SH-SY5Y (cell line): Measurements from ENCODE around the gene WEE1.

Source experiments
- GATA2 ChIP-seq: IDR thresholded peaks from 2 replicates; pipeline ENCODE4 v1.6.1; 2011; ENCODE audit warnings: mild to moderate bottlenecking, low read depth, low read length
- GATA3 ChIP-seq: IDR thresholded peaks from 2 replicates; pipeline ENCODE4 v1.6.1; 2011; ENCODE audit warnings: low read depth, mild to moderate bottlenecking, low read length, moderate library complexity

DNA sequence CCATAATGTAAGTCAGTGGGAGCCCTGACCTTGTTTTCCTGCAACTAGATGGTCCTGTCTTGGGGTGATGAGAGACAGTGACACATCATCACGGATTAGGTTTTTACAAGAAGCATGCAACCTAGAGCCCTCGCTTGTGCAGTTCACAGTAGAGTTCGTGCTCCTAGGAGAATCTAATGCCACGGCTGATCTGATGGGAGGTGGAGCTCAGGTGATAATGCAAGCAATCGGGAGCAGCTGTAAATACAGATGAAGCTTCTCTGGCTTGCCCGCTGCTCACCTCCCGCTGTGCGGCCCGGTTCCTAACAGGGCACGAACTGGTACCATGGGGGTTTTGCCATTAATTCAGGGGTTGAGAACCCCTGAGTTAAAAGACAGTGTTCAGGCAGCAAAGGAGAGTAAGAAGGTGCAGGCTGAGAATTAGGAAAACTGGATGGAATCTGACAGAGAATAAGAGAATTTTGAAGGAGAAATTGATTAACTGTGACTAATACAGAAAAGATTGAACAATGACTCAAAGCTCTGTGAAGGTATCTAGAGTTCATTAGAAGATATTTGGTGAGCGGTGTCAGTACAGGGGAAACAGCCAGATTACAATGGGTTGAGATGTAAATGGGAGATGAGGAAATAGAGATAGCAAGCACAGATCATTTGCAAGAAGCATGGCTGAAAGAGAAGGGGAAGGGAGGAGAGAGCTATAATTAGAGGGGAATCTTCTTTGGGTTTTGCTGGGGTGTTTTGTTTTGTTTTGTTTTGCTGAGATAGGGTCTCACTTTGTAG lies 21.0 kb downstream of the WEE1 start:
- TF ChIP-seq GATA3, result no peak
- TF ChIP-seq GATA2, result no peak
